Endothelial cell (in vitro differentiated cells): ENCODE results near the gene HIVEP3. TPM values are rescaled to one million over a fixed set of nuclear protein-coding genes. Genes with fewer than 3 reads are reported as not detected.
A peak's percentile ranks its signal among the peaks of the same experiment; 100 is the strongest.

ENCODE experiments used
- DNase-seq: peaks from one replicate; pipeline ENCODE4 v3.0.0; 2021; ENCODE audit warnings: low spot score
- H3K27ac Mint-ChIP-seq: one replicate; pipeline ENCODE4 v1.8.0; 2021; ENCODE audit warnings: mixed read lengths, inconsistent platforms; ENCODE audit not compliant: unreplicated experiment
- H3K27me3 Mint-ChIP-seq: one replicate; pipeline ENCODE4 v1.8.0; 2021; ENCODE audit warnings: mild to moderate bottlenecking, moderate library complexity, mixed read lengths, inconsistent platforms; ENCODE audit not compliant: unreplicated experiment
- H3K36me3 Mint-ChIP-seq: one replicate; pipeline ENCODE4 v1.8.0; 2021; ENCODE audit warnings: mild to moderate bottlenecking, low read depth, mixed read lengths, inconsistent platforms; ENCODE audit not compliant: unreplicated experiment
- H3K4me1 Mint-ChIP-seq: one replicate; pipeline ENCODE4 v1.8.0; 2021; ENCODE audit warnings: mild to moderate bottlenecking, mixed read lengths, inconsistent platforms; ENCODE audit not compliant: unreplicated experiment
- H3K4me3 Mint-ChIP-seq: one replicate; pipeline ENCODE4 v1.8.0; 2021; ENCODE audit warnings: mild to moderate bottlenecking, mixed read lengths, inconsistent platforms; ENCODE audit not compliant: unreplicated experiment
- H3K9me3 Mint-ChIP-seq: one replicate; pipeline ENCODE4 v1.8.0; 2021; ENCODE audit warnings: mixed read lengths, inconsistent platforms; ENCODE audit not compliant: unreplicated experiment
- CTCF ChIP-seq: fragments of 200-600 bp; sonication (generic); IDR thresholded peaks from one replicate; pipeline ENCODE4 v1.5.0; 2021; ENCODE audit warnings: antibody characterized with exemption; ENCODE audit not compliant: unreplicated experiment
- total RNA-seq: library from RNA; stranded (reverse); fragmentation: NEBNext Ultra II Directional; extraction: Animal tissue kit (Norgen Biotek cat#: 25700); gene quantifications from one replicate; pipeline ENCODE4 v1.2.1, GENCODE V29; 2021; ENCODE audit not compliant: unreplicated experiment

HIVEP3 gene
- total RNA-seq, 1 donor from 2014 or later = 8.9 TPM

- peaks cover 2% of the 10 kb centered on the region for H3K4me1 Mint-ChIP-seq
- H3K27ac Mint-ChIP-seq = no peak overlapping the region
- H3K4me3 Mint-ChIP-seq = peak overlapping the region; percentile 51
- peaks cover 15% of the 10 kb centered on the region for H3K27me3 Mint-ChIP-seq
- H3K9me3 Mint-ChIP-seq = no peaks in the 10 kb centered on the region
- H3K36me3 Mint-ChIP-seq = peaks cover 4% of the 10 kb centered on the region
- TF ChIP-seq CTCF = no peak
- no peak for DNase-seq
Measured at GRCh38 chr1:41497056-41497440, 421.7 kb downstream of the HIVEP3 start.

- Mint-ChIP-seq H3K4me3 (no peak overlapping the region), H3K36me3 (peaks cover 4% of the 10 kb centered on the region), H3K9me3 (no peaks in the 10 kb centered on the region), H3K4me1 (peaks cover 2% of the 10 kb centered on the region), H3K27ac (no peak overlapping the region), H3K27me3 (peaks cover 15% of the 10 kb centered on the region)
- DNase-seq = peak; percentile 79
- no peak for TF ChIP-seq CTCF
Measured at GRCh38 chr1:41496080-41497055, 422.4 kb downstream of the HIVEP3 start.

GRCh38 chr1:41495210-41495948, 423.3 kb downstream of the HIVEP3 start:
- DNase-seq = peak; percentile 50
- Mint-ChIP-seq H3K9me3 (no peaks in the 10 kb centered on the region), H3K36me3 (peaks cover 4% of the 10 kb centered on the region), H3K4me3 (peak overlapping the region; percentile 67), H3K27me3 (peaks cover 12% of the 10 kb centered on the region), H3K4me1 (peaks cover 2% of the 10 kb centered on the region), H3K27ac (peak overlapping the region; percentile 70)
- peak; percentile 32 for TF ChIP-seq CTCF

- Mint-ChIP-seq H3K9me3 (no peaks in the 10 kb centered on the region), H3K36me3 (peaks cover 4% of the 10 kb centered on the region), H3K4me1 (peaks cover 2% of the 10 kb centered on the region), H3K4me3 (no peak overlapping the region), H3K27me3 (peaks cover 13% of the 10 kb centered on the region), H3K27ac (peak overlapping the region; percentile 36)
- TF ChIP-seq CTCF = no peak
- DNase-seq = no peak
Measured at GRCh38 chr1:41494351-41495209, 424.1 kb downstream of the HIVEP3 start.
